GM04503 (cell line): ENCODE results near the gene PANX2.
"Not testable (repeated sequence)": the region's sequence is repeated elsewhere in the genome, so short reads cannot be mapped to it uniquely, and the experiment has no call there.

Source experiments
- DNase-seq: peaks from one replicate; pipeline ENCODE4 v3.0.0-alpha.2; 2012; ENCODE audit warnings: low read depth

Gene PANX2

DNA sequence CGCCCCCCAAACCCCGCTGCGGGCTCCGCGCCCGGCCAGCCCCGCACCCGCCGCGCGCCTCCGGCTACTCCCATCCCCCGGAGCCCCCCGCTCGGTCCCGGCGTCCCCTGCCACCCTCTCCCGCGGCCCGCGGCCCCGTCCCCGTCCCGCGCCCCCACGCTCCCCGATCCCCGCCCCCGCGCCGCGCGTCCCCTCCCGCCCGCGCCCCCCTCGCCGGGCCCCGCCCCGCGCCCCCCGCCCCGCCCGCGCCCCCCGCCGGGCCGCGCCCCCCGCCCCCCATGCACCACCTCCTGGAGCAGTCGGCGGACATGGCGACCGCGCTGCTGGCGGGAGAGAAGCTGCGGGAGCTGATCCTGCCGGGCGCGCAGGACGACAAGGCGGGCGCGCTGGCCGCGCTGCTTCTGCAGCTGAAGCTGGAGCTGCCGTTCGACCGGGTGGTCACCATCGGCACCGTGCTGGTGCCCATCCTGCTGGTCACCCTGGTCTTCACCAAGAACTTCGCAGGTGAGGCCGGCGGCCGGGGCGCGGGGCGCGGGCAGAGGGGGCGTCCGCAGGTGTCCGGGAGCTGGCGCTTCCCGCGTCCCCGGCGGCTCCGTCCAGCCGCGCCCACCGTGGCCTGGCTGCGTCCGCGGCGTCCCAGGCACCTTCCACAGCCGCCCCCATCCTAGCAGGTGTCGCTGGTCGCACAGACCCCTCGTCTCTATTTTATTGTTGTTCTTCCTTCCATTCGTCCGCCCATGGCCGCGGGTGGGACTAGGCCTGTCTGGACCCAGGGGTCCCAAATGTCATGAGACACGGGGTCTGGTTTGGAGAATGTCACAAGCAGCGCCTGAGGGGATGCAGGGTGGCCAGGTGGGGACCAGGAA is at the start of gene PANX2:
TSS of gene PANX2 (plus strand) at position 279 of the 866 bp plus-strand sequence. CDS start at position 279, 0 bp downstream.
- DNase-seq: no peak

- DNase-seq: no peak
Observed at GRCh38 chr22:50121202-50121740, 49.3 kb upstream of the PANX2 start.

- DNase-seq: no peak
Observed at GRCh38 chr22:50123119-50123518, 47.4 kb upstream of the PANX2 start.

GRCh38 chr22:50125029-50125428 is 45.5 kb upstream of the PANX2 start:
- no peak for DNase-seq

DNA sequence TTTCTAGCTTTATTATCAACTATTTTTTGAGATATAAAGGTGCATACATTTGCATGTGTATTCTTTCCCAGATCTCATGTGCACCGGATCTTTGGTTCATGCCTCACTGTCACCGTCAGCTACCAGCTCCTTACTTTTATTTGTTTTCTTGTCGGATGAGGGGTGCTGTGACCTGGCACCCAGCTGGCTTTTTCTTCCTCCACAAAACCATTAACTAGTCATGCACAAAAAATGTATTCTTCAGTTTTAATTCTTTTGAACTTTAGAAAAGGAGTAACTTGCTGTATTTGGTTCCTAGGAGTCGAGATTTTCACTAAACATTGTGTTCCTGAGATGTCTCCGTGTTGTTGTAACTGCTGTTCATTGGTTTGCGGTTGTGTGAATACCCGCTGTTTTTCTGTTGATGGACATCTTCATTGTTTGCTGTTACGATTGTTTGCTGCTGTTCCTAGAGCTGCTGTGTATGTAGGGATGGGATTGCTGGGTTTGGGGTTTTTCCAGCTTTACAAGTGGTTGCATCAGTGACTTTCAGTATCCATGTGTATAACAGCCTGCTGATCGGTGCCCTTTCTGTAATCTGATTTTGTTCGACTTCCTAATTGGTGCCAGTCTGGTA is 41.3 kb upstream of the PANX2 start:
- DNase-seq: no peak

GRCh38 chr22:50131894-50132293 is 38.6 kb upstream of the PANX2 start:
- DNase-seq: no peak

DNA sequence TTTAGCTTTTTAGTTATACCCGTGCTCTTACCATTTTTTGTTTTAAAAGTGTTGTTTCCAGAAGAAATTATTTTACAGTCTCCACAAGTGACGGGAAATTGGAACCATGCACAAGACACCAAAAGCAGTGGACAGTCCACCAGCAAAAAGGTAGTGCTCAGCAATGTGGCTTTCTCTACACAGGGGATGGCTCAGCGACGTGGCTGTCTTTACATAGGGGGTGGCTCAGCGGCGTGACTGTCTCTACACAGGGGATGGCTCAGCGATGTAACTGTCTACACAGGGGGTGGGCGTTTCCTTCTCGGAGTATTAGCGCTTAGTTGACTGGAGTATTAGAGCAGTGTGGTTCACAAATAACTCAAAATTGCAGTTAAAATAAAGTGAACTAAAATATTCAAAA is 36.0 kb upstream of the PANX2 start:
- DNase-seq: no peak

- no peak for DNase-seq
Observed at GRCh38 chr22:50136581-50137015, 33.9 kb upstream of the PANX2 start.

DNA sequence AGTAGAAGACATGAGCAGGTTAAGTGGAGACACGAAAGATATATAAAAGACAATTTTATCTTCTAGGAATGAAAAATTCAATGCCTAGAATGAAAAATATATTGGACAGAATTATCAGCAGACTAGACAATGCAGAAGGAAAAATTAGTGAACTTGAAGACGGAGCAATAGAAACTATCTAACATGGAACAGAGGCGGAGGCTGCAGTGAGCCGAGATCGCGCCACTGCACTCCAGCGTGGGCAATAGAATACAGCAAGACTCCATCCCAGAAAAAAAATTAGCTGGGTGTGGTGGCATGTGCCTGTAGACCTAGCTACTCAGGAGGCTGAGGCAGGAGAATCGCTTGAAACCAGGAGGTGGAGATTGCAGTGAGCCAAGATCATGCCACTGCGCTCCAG is 33.3 kb upstream of the PANX2 start:
- DNase-seq: not testable (repeated sequence)

- no peak for DNase-seq
Observed at GRCh38 chr22:50138041-50138440, 32.5 kb upstream of the PANX2 start.

GRCh38 chr22:50138988-50139387 is 31.5 kb upstream of the PANX2 start:
- no peak for DNase-seq

- no peak for DNase-seq
Observed at GRCh38 chr22:50139843-50140415, 30.6 kb upstream of the PANX2 start.

- DNase-seq: no peak
Observed at GRCh38 chr22:50140615-50141014, 29.9 kb upstream of the PANX2 start.

GRCh38 chr22:50141462-50141861 is 29.1 kb upstream of the PANX2 start:
- no peak for DNase-seq

DNA sequence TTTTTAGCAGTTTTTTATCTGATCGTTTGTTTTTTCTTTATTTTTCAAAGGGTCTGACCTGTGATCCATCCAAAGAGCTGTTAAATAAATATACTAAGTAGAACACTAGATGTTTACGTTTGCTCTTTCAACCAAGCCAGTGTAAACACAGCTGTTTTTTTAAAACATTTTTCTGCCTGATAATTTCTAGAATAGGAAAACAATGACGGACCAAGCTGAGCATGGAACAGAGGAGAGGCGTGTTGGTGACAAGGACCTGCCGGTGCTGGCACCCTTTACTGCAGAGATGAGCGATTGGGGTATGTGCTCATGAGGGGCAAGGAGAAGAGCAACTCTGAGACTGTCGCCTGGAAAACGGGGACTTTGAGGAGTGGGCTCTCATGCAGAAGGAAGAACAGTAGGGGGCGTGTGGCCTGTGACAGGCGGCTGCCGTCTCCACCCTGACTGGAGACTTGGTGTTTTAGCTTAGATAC is 28.6 kb upstream of the PANX2 start:
- no peak for DNase-seq

DNA sequence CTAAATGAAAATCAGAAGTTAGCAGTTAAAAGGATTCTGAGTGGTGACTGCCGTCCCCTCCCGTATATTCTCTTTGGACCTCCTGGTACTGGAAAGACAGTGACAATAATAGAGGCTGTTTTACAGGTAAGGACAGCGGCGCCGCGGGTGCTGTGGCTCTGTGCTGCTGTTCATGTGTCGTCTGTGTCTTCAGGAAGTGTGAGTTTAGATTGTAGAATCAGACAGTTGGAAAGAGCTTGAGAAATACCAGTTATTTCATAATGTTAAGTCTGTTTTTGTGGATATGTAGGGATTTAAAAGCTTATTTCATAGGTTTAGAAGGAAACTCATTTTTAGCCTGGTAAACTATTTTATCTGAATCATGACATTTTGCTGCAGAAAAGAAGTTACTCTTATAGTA is 27.4 kb upstream of the PANX2 start:
- no peak for DNase-seq

GRCh38 chr22:50144005-50144614 is 26.4 kb upstream of the PANX2 start:
- DNase-seq: no peak

DNA sequence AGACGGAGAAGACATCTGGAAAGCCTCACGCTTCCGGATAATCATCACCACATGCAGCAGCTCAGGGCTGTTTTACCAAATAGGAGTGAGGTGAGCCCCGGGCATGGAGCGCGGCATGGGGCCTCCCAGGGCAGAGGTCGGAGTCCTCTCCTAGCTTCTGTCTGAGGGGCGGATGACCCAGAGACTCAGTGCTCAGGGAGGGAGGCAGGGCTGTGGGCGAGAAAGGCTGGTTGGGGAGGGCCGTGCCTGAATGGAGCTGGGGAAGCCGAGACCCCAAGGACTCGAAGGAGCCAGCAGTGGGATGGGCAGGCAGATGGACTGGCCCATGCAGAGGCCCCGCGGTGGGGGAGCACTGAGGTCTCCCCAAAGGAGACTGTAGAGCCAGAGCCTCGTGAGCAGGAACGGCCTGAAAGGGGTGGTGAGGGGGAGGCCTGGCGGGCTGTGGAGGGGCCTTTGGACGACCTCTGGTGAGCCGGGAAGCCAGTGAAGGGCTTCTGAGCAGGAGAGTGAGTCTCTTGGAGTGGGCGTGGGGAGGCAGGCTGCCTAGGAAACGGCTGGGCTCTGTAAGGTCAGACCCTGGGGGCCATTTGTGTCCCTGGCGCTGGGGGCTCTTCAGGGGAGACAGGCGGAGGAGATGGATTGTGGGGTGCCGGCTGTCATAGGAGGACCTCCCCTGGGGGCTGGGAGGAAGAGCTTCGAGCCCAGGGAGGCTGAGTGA is 24.7 kb upstream of the PANX2 start:
- DNase-seq: no peak

GRCh38 chr22:50146439-50147238 is 23.9 kb upstream of the PANX2 start:
- DNase-seq: no peak

- not testable (repeated sequence) for DNase-seq
Observed at GRCh38 chr22:50147258-50148165, 23.0 kb upstream of the PANX2 start.
